ENCODE measurements around the gene C6orf15.
A peak's percentile ranks its signal among the peaks of the same experiment; 100 is the strongest.

Gene C6orf15

GRCh38 chr6:31112478-31112877 is at the start of gene C6orf15:
TSS of gene C6orf15 (minus strand) at chr6:31112575. CDS start at chr6:31112555, 20 bp downstream.
- no peak for DNase-seq

GRCh38 chr6:31161216-31162126 is 49.1 kb upstream of the C6orf15 start:
- no peak for DNase-seq

- no peak for DNase-seq
These were observed 46.8 kb upstream of the C6orf15 start for GRCh38 chr6:31158863-31159855.

GRCh38 chr6:31158140-31158862 is 45.9 kb upstream of the C6orf15 start, which contains the start of gene TCF19:
TSS of gene TCF19 (plus strand) at chr6:31158589. CDS start at chr6:31159470, 881 bp downstream.
- DNase-seq, result peak; percentile 85 to 97

GRCh38 chr6:31157513-31158139 is 45.3 kb upstream of the C6orf15 start, which contains the start of gene CCHCR1:
TSS of gene CCHCR1 (minus strand) at chr6:31157802. CDS start at chr6:31157600, 202 bp downstream.
- DNase-seq, result no peak

- no peak for DNase-seq
These were observed 44.3 kb upstream of the C6orf15 start for GRCh38 chr6:31156641-31157040.

GRCh38 chr6:31154436-31154835 is 42.1 kb upstream of the C6orf15 start:
- no peak for DNase-seq

- no peak for DNase-seq
These were observed 40.4 kb upstream of the C6orf15 start for GRCh38 chr6:31152781-31153180.

- DNase-seq, result no peak
These were observed 37.6 kb upstream of the C6orf15 start for GRCh38 chr6:31149827-31150447.

GRCh38 chr6:31145386-31145785 is 33.0 kb upstream of the C6orf15 start:
- no peak for DNase-seq

GRCh38 chr6:31144970-31145340 is 32.6 kb upstream of the C6orf15 start:
- no peak for DNase-seq

- DNase-seq, result no peak
These were observed 32.1 kb upstream of the C6orf15 start for GRCh38 chr6:31144296-31144969.

- no peak for DNase-seq
These were observed 30.8 kb upstream of the C6orf15 start for GRCh38 chr6:31143148-31143547.

- DNase-seq, result no peak
These were observed 30.0 kb upstream of the C6orf15 start for GRCh38 chr6:31142361-31142761.

GRCh38 chr6:31140643-31141042 is 28.3 kb upstream of the C6orf15 start:
- no peak for DNase-seq

- no peak for DNase-seq
These were observed 27.2 kb upstream of the C6orf15 start for GRCh38 chr6:31139599-31139998.

GRCh38 chr6:31138982-31139381 is 26.6 kb upstream of the C6orf15 start, which contains the start of gene PSORS1C2:
TSS of gene PSORS1C2 (minus strand) at chr6:31139066. CDS start at chr6:31139026, 40 bp downstream.
- DNase-seq, result no peak

GRCh38 chr6:31135710-31136109 is 23.3 kb upstream of the C6orf15 start:
- no peak for DNase-seq

- DNase-seq, result no peak
These were observed 20.4 kb upstream of the C6orf15 start for GRCh38 chr6:31132806-31133205.

- no peak for DNase-seq
These were observed 19.2 kb upstream of the C6orf15 start for GRCh38 chr6:31131595-31131994.

- no peak for DNase-seq
These were observed 18.4 kb upstream of the C6orf15 start for GRCh38 chr6:31130751-31131150.

All from cerebellar nuclear complex (tissue), 1 donor.